Endothelial cell of umbilical vein (primary cell): Measurements from ENCODE around the gene CD74.

ENCODE experiments used
- EZH2 ChIP-seq: IDR thresholded peaks from 2 replicates; pipeline ENCODE4 v1.6.1; 2012; ENCODE audit warnings: borderline replicate concordance, low read depth, mild to moderate bottlenecking, moderate library complexity, low read length, inconsistent platforms; ENCODE audit not compliant: severe bottlenecking
- MYC ChIP-seq: IDR thresholded peaks from one replicate; pipeline ENCODE4 v1.6.1; 2011; ENCODE audit warnings: mild to moderate bottlenecking, low read depth, low read length
- POLR2A ChIP-seq: IDR thresholded peaks from 2 replicates; pipeline ENCODE4 v1.6.1; 2012; ENCODE audit warnings: low read depth, mild to moderate bottlenecking, control low read depth, low read length
- POLR2AphosphoS5 ChIP-seq: IDR thresholded peaks from 2 replicates; pipeline ENCODE4 v1.6.1; 2012; ENCODE audit warnings: low read depth, mild to moderate bottlenecking, control low read depth, low read length, moderate library complexity; ENCODE audit not compliant: insufficient read depth
- TF ChIP-seq, protein P1 (sequence below), 2 donors: IDR thresholded peaks; 1 replicate in 1 of 2; 2 replicates in 1 of 2; pipeline ENCODE4 v1.5.1; 2011; ENCODE audit warnings: low read length in 2 of 2, mild to moderate bottlenecking in 2 of 2, moderate library complexity in 2 of 2, control low read depth in 1 of 2, inconsistent platforms in 1 of 2, low read depth in 1 of 2; ENCODE audit not compliant: insufficient read depth in 1 of 2; ENCODE audit errors: extremely low read depth in 1 of 2

GRCh38 chr5:150396267-150396666 is 16.4 kb downstream of the CD74 start:
- TF ChIP-seq, protein P1, sequence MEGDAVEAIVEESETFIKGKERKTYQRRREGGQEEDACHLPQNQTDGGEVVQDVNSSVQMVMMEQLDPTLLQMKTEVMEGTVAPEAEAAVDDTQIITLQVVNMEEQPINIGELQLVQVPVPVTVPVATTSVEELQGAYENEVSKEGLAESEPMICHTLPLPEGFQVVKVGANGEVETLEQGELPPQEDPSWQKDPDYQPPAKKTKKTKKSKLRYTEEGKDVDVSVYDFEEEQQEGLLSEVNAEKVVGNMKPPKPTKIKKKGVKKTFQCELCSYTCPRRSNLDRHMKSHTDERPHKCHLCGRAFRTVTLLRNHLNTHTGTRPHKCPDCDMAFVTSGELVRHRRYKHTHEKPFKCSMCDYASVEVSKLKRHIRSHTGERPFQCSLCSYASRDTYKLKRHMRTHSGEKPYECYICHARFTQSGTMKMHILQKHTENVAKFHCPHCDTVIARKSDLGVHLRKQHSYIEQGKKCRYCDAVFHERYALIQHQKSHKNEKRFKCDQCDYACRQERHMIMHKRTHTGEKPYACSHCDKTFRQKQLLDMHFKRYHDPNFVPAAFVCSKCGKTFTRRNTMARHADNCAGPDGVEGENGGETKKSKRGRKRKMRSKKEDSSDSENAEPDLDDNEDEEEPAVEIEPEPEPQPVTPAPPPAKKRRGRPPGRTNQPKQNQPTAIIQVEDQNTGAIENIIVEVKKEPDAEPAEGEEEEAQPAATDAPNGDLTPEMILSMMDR (IDR thresholded peaks at IDR 0.05; ENCODE audit: extremely low read depth in 1 of 2, insufficient read depth in 1 of 2, low read depth in 1 of 2, low read length in 2 of 2) = no peak
- no peak for TF ChIP-seq POLR2A
- no peak for TF ChIP-seq EZH2
- no peak for TF ChIP-seq POLR2AphosphoS5
- no peak for TF ChIP-seq MYC
